Spinal cord (tissue), 10 donors: ENCODE results near the gene ELAVL1. TPM values are rescaled to one million over a fixed set of nuclear protein-coding genes. Genes with fewer than 3 reads are reported as not detected.
A peak's percentile ranks its signal among the peaks of the same experiment; 100 is the strongest.

Experiments used
- DNase-seq, 6 donors: peaks; one replicate each; pipeline versions ENCODE4 v3.0.0 to v3.0.0-alpha.2; 2013 to 2015; ENCODE audit warnings: low spot score in 6 of 6, low read depth in 4 of 6
- H3K27ac ChIP-seq: one replicate; pipeline ENCODE4 v1.5.1; 2013; ENCODE audit warnings: low read depth, low read length, control low read depth
- H3K27me3 ChIP-seq: one replicate; pipeline ENCODE4 v1.6.1; 2013; ENCODE audit warnings: low read length; ENCODE audit not compliant: control insufficient read depth, insufficient read depth
- H3K36me3 ChIP-seq: one replicate; pipeline ENCODE4 v1.6.1; 2013; ENCODE audit warnings: low read length; ENCODE audit not compliant: control insufficient read depth, insufficient read depth
- H3K4me1 ChIP-seq: one replicate; pipeline ENCODE4 v1.6.1; 2013; ENCODE audit warnings: low read length; ENCODE audit not compliant: control insufficient read depth, insufficient read depth
- H3K4me3 ChIP-seq: one replicate; pipeline ENCODE4 v1.5.1; 2013; ENCODE audit warnings: low read depth, low read length, control low read depth
- H3K9me3 ChIP-seq: one replicate; pipeline ENCODE4 v1.6.1; 2013; ENCODE audit warnings: low read length; ENCODE audit not compliant: control insufficient read depth, insufficient read depth
- WGBS: methylation state at CpG from one replicate; pipeline ENCODE4 v1.1.5; 2013; ENCODE audit warnings: missing lambda C conversion rate; ENCODE audit not compliant: insufficient coverage; 5-methylcytosine and 5-hydroxymethylcytosine counted together
- polyA plus RNA-seq, 2 donors: library from polyadenylated mRNA; unstranded; fragments of 120-200 nt; gene quantifications; one replicate each; pipeline ENCODE4 v1.2.1, GENCODE V29; 2013; ENCODE audit not compliant: insufficient read length in 2 of 2
- total RNA-seq, 2 donors: library from RNA; depleted of rRNA in 1 of 2; stranded (reverse); fragments of 120-200 nt in 1 of 2; fragments of >200 nt in 1 of 2; gene quantifications; one replicate each; pipeline versions ENCODE4 v1.2.3 to v1.2.4, GENCODE V29; 2013 to 2014
- donor health status: healthy.

ELAVL1 gene
- total and polyA plus RNA-seq, 4 donors = 27.2 to 62.9 (median 54.8) TPM

- no peak overlapping the region for H3K27ac ChIP-seq
- H3K36me3 ChIP-seq = peaks cover 93% of the 10 kb centered on the region
- 67% methylated on average over 7 of the region's 7 CpGs for WGBS
Observed at GRCh38 chr19:7975037-7975436, 30.4 kb downstream of the ELAVL1 start.

GRCh38 chr19:7973883-7974282, 31.6 kb downstream of the ELAVL1 start:
- Histone ChIP-seq H3K4me1 (peaks cover 15% of the 10 kb centered on the region), H3K36me3 (peaks cover 92% of the 10 kb centered on the region), H3K27me3 (no peaks in the 10 kb centered on the region), H3K9me3 (no peaks in the 10 kb centered on the region), H3K27ac (no peak overlapping the region), H3K4me3 (no peak overlapping the region)
- WGBS = 81% methylated on average over 12 of the region's 12 CpGs
- peak in 2 of 6 donors; percentile 4 to 85 for DNase-seq

More at GRCh38 chr19:7975037-7975436, 30.4 kb downstream of the ELAVL1 start:
- Histone ChIP-seq H3K4me1 (peaks cover 15% of the 10 kb centered on the region), H3K9me3 (no peaks in the 10 kb centered on the region), H3K27me3 (no peaks in the 10 kb centered on the region), H3K4me3 (no peak overlapping the region)
- DNase-seq = peak in 1 of 6 donors; percentile 60

- Histone ChIP-seq H3K36me3 (peaks cover 90% of the 10 kb centered on the region), H3K27ac (no peak overlapping the region), H3K4me1 (peaks cover 15% of the 10 kb centered on the region), H3K27me3 (no peaks in the 10 kb centered on the region), H3K9me3 (no peaks in the 10 kb centered on the region), H3K4me3 (no peak overlapping the region)
- WGBS = 88% methylated on average over 31 of the region's 35 CpGs
- no peak for DNase-seq
Observed at GRCh38 chr19:7971553-7972520, 33.6 kb downstream of the ELAVL1 start.

DNA sequence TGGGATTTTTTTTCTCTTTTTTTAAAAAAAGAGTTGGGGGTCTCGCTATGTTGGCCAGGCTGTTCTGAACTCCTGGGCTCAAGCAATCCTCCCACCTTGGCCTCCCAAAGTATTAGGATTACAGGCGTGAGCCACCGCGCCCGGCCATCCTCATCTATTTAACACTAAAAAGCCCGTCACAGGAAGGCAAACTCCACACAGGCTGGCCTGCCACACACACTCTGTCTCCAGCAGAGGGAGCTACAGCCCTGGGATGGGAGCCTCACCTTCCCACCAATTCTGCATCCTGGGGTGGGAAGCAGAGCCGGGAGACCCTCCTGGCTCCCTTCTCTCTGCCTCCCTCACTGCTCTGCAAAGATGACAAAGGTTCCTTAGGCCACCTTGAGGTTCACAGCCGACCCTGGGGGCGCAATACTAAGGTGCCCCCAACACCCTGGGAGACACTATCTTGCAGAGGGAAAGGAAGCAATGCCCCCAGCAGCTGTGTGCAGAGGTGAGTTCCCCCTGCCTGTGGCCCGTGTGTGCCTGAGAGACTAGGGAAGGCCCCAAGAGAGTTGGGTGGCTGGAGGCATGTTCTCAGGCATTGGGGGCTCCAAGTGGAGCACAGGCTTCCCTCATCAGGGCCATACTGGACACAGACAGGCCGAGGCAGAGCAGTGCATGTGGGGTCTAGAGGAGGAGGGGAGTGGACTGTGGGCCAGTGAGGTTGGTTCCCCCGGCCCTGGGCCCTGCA, 34.6 kb downstream of the ELAVL1 start:
- H3K27me3 ChIP-seq = no peaks in the 10 kb centered on the region
- H3K36me3 ChIP-seq = peaks cover 93% of the 10 kb centered on the region
- WGBS = 49% methylated on average over 9 of the region's 12 CpGs
- H3K4me3 ChIP-seq = no peak overlapping the region
- H3K4me1 ChIP-seq = peaks cover 15% of the 10 kb centered on the region
- H3K27ac ChIP-seq = no peak overlapping the region
- H3K9me3 ChIP-seq = no peaks in the 10 kb centered on the region
- DNase-seq = peak in 5 of 6 donors; percentile 3 to 77 (median 15)

GRCh38 chr19:7969555-7969939, 35.9 kb downstream of the ELAVL1 start:
- peaks cover 7% of the 10 kb centered on the region for H3K4me1 ChIP-seq
- 55% methylated on average over 11 of the region's 11 CpGs for WGBS
- H3K4me3 ChIP-seq = no peak overlapping the region
- no peaks in the 10 kb centered on the region for H3K9me3 ChIP-seq
- H3K27ac ChIP-seq = no peak overlapping the region
- DNase-seq = peak in 1 of 6 donors; percentile 78
- peaks cover 94% of the 10 kb centered on the region for H3K36me3 ChIP-seq
- no peaks in the 10 kb centered on the region for H3K27me3 ChIP-seq

- 93% methylated on average over 17 of the region's 20 CpGs for WGBS
- Histone ChIP-seq H3K4me3 (no peak overlapping the region), H3K9me3 (no peaks in the 10 kb centered on the region), H3K27ac (no peak overlapping the region), H3K27me3 (no peaks in the 10 kb centered on the region), H3K4me1 (peaks cover 1% of the 10 kb centered on the region), H3K36me3 (peaks cover 94% of the 10 kb centered on the region)
- no peak for DNase-seq
Observed at GRCh38 chr19:7968796-7969554, 36.5 kb downstream of the ELAVL1 start.

DNA sequence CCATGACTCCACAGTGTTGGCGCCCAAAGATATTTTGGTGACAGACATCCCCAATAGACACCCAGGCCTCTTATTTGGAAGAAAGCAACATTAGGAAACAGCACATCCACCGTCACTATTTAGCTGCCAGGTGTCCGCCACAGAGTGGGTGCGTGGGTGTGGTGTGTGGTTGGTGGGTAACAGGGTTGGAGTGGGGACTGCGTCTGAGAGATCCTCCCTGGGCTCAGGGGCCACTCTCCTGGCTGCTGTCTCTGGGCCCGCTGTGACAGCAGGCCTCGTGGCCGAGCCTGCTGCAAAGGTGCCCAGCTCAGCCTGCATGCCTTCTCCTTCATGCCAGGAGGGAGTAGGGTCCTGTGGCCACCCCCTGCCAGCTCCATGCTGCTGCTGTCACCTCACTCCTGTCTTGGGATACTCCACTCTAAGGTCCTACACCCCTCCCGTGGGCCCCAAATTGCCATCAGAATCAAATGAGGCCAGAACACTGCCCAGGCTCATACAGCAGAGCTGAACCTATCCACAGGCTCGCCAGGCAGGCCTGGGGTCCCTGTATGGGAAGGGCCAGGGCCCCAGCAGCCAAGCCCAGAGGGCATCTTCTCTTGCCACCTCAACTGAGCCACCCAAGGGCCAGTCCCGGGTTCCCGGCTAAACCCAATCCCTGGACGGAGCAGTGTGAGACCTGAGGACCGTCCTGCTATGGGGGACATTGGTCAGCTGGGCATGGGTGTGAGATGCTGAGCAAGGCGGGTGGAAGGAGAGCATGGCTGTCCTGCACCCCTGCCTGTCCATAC, 37.2 kb downstream of the ELAVL1 start:
- H3K27ac ChIP-seq = no peak overlapping the region
- H3K4me1 ChIP-seq = no peaks in the 10 kb centered on the region
- no peak for DNase-seq
- no peak overlapping the region for H3K4me3 ChIP-seq
- no peaks in the 10 kb centered on the region for H3K9me3 ChIP-seq
- H3K27me3 ChIP-seq = no peaks in the 10 kb centered on the region
- H3K36me3 ChIP-seq = peaks cover 94% of the 10 kb centered on the region
- 98% methylated on average over 11 of the region's 15 CpGs for WGBS

GRCh38 chr19:7965921-7966665, 39.3 kb downstream of the ELAVL1 start:
- Histone ChIP-seq H3K27me3 (no peaks in the 10 kb centered on the region), H3K4me3 (no peak overlapping the region), H3K27ac (no peak overlapping the region), H3K36me3 (peaks cover 84% of the 10 kb centered on the region), H3K9me3 (no peaks in the 10 kb centered on the region), H3K4me1 (no peaks in the 10 kb centered on the region)
- no peak for DNase-seq
- WGBS = 93% methylated on average over 5 of the region's 12 CpGs
